LNCaP clone FGC (cell line): ENCODE measurements around the gene TMCO2.

Experiments
- DNase-seq: peaks from one replicate; pipeline ENCODE4 v3.0.0-alpha.2; 2011; ENCODE audit warnings: low read depth
- H3K4me3 ChIP-seq: 2 replicates; pipeline ENCODE4 v1.5.1; 2011; ENCODE audit warnings: mild to moderate bottlenecking, low read depth, low read length, control low read depth
- CTCF ChIP-seq: IDR thresholded peaks from 2 replicates; pipeline ENCODE4 v1.5.1; 2012; ENCODE audit warnings: mild to moderate bottlenecking; ENCODE audit not compliant: control insufficient read depth, insufficient read depth; ENCODE audit errors: extremely low read depth

Gene TMCO2

GRCh38 chr1:40266786-40267535 is 19.2 kb downstream of the TMCO2 start:
- DNase-seq = no peak
- no peak for TF ChIP-seq CTCF
- H3K4me3 ChIP-seq = no peak overlapping the region

GRCh38 chr1:40267767-40268187 is 20.0 kb downstream of the TMCO2 start:
- no peak overlapping the region for H3K4me3 ChIP-seq
- no peak for TF ChIP-seq CTCF
- DNase-seq = peak; percentile 97

GRCh38 chr1:40268211-40268610 is 20.5 kb downstream of the TMCO2 start:
- no peak overlapping the region for H3K4me3 ChIP-seq
- no peak for TF ChIP-seq CTCF
- no peak for DNase-seq

- no peak overlapping the region for H3K4me3 ChIP-seq
- DNase-seq = no peak
- no peak for TF ChIP-seq CTCF
These were observed 22.6 kb downstream of the TMCO2 start for GRCh38 chr1:40270152-40270834.

- DNase-seq = no peak
- no peak overlapping the region for H3K4me3 ChIP-seq
- no peak for TF ChIP-seq CTCF
These were observed 25.0 kb downstream of the TMCO2 start for GRCh38 chr1:40272653-40273213.

GRCh38 chr1:40273547-40274166 is 25.9 kb downstream of the TMCO2 start:
- TF ChIP-seq CTCF = no peak
- no peak overlapping the region for H3K4me3 ChIP-seq
- DNase-seq = no peak
